GM12878 (cell line): ENCODE results near the gene FGFRL1.

Experiments used
- EZH2 ChIP-seq: IDR thresholded peaks from 2 replicates; pipeline ENCODE4 v1.6.1; 2012; ENCODE audit warnings: low read depth, mild to moderate bottlenecking, control low read depth, inconsistent platforms, low read length, borderline replicate concordance; ENCODE audit not compliant: control insufficient read depth
- FOXK2 ChIP-seq: fragments of 450-650 bp; IDR thresholded peaks from 2 replicates; pipeline ENCODE4 v1.6.1; 2017; ENCODE audit warnings: mild to moderate bottlenecking, moderate library complexity
- KLF5 ChIP-seq: fragments of 450-650 bp; IDR thresholded peaks from 2 replicates; pipeline ENCODE4 v1.6.1; 2014; ENCODE audit warnings: mild to moderate bottlenecking; ENCODE audit not compliant: partially characterized antibody
- TCF7 ChIP-seq: IDR thresholded peaks from 2 replicates; pipeline ENCODE4 v1.6.1; 2014; ENCODE audit warnings: antibody characterized with exemption, borderline replicate concordance
- TF ChIP-seq, protein P1 (sequence below), 3 experiments: IDR thresholded peaks in 2 of 3; conservative IDR thresholded peaks in 1 of 3; 2 replicates each; pipeline ENCODE4 v1.5.1; 2011; ENCODE audit warnings: low read depth in 3 of 3, low read length in 3 of 3, mild to moderate bottlenecking in 3 of 3, control low read depth in 2 of 3, moderate library complexity in 2 of 3, inconsistent platforms in 1 of 3, mixed read lengths in 1 of 3; ENCODE audit not compliant: control insufficient read depth in 2 of 3, insufficient read depth in 1 of 3; ENCODE audit errors: extremely low read depth in 1 of 3

DNA sequence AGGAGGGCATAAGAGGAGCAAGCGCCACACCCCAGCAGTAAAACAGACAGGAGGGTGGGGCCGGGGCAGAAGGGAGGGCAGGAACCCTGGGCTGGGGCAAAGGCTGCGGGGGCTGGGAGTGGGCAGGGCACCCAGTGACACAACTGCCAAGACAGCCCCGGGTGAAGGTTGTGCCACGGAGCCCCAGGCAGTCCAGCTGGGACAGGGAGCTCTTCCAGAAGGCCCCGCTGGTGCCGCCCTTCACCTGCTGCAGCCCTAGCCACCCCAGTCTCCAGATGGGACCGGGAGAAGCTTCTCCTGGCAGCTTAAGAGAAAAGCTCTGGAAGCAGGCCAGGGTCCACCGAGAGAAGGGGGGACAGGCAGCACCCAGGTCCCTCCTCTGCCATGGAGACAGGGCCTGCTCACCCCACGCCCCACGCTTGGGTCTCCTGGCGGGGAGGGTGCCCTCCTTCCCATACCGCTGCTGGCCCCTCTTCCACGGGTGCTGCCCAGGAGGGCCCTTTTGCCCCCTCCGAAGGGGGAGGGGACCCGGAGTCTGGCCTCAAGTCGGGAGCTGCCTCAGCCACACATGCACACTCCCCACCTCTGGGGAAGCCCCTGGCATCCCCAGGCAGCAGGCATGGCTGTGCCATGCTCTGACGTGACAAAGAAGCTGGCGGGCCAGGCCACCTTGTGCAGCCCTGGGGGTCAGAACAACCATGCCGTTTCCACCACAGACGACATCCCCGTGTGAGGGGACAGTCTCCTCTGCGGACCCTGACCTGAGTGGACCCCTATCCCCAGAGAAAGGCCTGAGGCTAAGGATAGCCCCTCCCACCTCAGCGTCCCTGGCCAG is 39.5 kb upstream of the FGFRL1 start:
- no peak for TF ChIP-seq FOXK2
- no peak for TF ChIP-seq EZH2
- no peak for TF ChIP-seq TCF7
- TF ChIP-seq, protein P1, sequence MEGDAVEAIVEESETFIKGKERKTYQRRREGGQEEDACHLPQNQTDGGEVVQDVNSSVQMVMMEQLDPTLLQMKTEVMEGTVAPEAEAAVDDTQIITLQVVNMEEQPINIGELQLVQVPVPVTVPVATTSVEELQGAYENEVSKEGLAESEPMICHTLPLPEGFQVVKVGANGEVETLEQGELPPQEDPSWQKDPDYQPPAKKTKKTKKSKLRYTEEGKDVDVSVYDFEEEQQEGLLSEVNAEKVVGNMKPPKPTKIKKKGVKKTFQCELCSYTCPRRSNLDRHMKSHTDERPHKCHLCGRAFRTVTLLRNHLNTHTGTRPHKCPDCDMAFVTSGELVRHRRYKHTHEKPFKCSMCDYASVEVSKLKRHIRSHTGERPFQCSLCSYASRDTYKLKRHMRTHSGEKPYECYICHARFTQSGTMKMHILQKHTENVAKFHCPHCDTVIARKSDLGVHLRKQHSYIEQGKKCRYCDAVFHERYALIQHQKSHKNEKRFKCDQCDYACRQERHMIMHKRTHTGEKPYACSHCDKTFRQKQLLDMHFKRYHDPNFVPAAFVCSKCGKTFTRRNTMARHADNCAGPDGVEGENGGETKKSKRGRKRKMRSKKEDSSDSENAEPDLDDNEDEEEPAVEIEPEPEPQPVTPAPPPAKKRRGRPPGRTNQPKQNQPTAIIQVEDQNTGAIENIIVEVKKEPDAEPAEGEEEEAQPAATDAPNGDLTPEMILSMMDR (IDR thresholded peaks at IDR 0.05 in 2 of 3, conservative IDR thresholded peaks at IDR 0.05 in 1 of 3; ENCODE audit: control insufficient read depth in 2 of 3, extremely low read depth in 1 of 3, insufficient read depth in 1 of 3, low read depth in 3 of 3, low read length in 3 of 3) = no peak
- no peak for TF ChIP-seq KLF5
